ENCODE measurements around the gene SMG6.

- TF ChIP-seq, protein P1, sequence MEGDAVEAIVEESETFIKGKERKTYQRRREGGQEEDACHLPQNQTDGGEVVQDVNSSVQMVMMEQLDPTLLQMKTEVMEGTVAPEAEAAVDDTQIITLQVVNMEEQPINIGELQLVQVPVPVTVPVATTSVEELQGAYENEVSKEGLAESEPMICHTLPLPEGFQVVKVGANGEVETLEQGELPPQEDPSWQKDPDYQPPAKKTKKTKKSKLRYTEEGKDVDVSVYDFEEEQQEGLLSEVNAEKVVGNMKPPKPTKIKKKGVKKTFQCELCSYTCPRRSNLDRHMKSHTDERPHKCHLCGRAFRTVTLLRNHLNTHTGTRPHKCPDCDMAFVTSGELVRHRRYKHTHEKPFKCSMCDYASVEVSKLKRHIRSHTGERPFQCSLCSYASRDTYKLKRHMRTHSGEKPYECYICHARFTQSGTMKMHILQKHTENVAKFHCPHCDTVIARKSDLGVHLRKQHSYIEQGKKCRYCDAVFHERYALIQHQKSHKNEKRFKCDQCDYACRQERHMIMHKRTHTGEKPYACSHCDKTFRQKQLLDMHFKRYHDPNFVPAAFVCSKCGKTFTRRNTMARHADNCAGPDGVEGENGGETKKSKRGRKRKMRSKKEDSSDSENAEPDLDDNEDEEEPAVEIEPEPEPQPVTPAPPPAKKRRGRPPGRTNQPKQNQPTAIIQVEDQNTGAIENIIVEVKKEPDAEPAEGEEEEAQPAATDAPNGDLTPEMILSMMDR (IDR thresholded peaks at IDR 0.05; ENCODE audit: low read length), result no peak
- no peak for TF ChIP-seq EZH2 (IDR thresholded peaks at IDR 0.05; ENCODE audit: borderline replicate concordance, low read length)
Observed at GRCh38 chr17:2144701-2145100, 158.9 kb downstream of the SMG6 start.

Data from OCI-LY1 (cell line).